DND-41 (cell line): ENCODE measurements around the gene FAM168B.

Experiments
- EZH2 ChIP-seq: IDR thresholded peaks from 3 replicates; pipeline ENCODE4 v1.6.1; 2012; ENCODE audit warnings: borderline replicate concordance, low read depth, mild to moderate bottlenecking, moderate library complexity, low read length, inconsistent platforms; ENCODE audit not compliant: severe bottlenecking
- TF ChIP-seq, protein P1 (sequence below): IDR thresholded peaks from 2 replicates; pipeline ENCODE4 v1.5.1; 2012; ENCODE audit warnings: borderline replicate concordance, low read length, moderate library complexity, mild to moderate bottlenecking; ENCODE audit not compliant: poor library complexity, severe bottlenecking; ENCODE audit errors: extremely low read depth

DNA sequence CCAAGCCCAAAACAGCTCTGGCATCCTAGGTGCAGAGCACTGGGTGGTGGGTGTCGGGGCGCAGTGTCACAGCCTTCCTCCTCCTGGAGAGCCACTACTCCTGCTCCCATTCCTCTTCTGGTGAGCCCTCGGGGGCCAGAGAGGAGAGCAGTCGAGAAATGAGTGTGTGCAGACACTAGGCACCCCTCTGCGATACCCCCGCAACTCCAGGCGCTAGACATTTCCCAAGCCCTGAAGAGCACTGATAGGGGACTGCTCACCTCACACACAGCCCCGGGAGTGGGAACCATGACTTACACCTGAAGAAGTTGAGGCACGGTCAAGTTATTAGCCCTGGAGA, 54.2 kb downstream of the FAM168B start:
- TF ChIP-seq, protein P1, sequence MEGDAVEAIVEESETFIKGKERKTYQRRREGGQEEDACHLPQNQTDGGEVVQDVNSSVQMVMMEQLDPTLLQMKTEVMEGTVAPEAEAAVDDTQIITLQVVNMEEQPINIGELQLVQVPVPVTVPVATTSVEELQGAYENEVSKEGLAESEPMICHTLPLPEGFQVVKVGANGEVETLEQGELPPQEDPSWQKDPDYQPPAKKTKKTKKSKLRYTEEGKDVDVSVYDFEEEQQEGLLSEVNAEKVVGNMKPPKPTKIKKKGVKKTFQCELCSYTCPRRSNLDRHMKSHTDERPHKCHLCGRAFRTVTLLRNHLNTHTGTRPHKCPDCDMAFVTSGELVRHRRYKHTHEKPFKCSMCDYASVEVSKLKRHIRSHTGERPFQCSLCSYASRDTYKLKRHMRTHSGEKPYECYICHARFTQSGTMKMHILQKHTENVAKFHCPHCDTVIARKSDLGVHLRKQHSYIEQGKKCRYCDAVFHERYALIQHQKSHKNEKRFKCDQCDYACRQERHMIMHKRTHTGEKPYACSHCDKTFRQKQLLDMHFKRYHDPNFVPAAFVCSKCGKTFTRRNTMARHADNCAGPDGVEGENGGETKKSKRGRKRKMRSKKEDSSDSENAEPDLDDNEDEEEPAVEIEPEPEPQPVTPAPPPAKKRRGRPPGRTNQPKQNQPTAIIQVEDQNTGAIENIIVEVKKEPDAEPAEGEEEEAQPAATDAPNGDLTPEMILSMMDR, result no peak
- no peak for TF ChIP-seq EZH2
